ENCODE measurements around the gene PNN.

DNA sequence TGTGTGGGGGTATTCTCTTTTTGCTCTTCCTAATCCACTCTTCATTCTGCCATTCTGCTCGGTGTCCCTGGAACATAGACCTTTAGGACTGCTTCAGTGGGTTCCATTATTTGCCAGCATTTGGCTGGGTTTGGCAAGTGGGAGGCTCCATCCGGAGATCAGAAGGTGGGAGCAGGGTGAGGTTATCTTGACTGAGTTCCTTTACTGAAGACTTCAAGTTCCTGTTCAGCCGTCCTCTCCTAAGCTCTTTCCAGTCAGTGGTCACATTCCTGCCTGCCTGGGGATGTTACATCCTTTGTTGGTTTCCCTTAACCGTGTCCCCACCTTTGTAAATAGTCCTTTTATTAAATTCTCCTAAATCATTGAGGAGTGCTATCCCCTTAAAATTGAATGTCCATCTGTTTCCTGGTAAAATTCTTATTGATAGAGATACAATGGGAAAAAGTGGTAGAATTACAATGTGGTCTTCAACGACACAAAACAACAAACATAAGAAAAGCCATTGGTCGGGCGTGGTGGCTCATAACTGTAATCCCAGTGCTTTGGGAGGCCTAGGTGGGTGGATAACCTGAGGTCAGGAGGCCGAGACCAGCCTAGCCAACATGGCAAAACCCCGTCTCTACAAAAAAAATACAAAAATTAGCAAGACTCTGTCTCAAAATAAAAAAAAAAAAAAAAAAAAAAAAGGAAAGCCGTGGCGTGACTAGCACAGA lies 53.6 kb downstream of the PNN start:
- TF ChIP-seq RELA (IDR thresholded peaks at IDR 0.05; ENCODE audit: borderline replicate concordance, partially characterized antibody): no peak
- no peak for TF ChIP-seq CEBPB (IDR thresholded peaks at IDR 0.05; ENCODE audit: borderline replicate concordance in 1 of 2, low read depth in 2 of 2, low read length in 2 of 2)
- no peak for TF ChIP-seq CTCF (IDR thresholded peaks at IDR 0.05 in 2 of 3, conservative IDR thresholded peaks at IDR 0.05 in 1 of 3; ENCODE audit: control insufficient read depth in 2 of 3, extremely low read depth in 1 of 3, insufficient read depth in 1 of 3, low read depth in 3 of 3, low read length in 3 of 3)
- TF ChIP-seq, protein P1, sequence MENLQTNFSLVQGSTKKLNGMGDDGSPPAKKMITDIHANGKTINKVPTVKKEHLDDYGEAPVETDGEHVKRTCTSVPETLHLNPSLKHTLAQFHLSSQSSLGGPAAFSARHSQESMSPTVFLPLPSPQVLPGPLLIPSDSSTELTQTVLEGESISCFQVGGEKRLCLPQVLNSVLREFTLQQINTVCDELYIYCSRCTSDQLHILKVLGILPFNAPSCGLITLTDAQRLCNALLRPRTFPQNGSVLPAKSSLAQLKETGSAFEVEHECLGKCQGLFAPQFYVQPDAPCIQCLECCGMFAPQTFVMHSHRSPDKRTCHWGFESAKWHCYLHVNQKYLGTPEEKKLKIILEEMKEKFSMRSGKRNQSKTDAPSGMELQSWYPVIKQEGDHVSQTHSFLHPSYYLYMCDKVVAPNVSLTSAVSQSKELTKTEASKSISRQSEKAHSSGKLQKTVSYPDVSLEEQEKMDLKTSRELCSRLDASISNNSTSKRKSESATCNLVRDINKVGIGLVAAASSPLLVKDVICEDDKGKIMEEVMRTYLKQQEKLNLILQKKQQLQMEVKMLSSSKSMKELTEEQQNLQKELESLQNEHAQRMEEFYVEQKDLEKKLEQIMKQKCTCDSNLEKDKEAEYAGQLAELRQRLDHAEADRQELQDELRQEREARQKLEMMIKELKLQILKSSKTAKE (IDR thresholded peaks at IDR 0.05; ENCODE audit: low read depth, poor library complexity, severe bottlenecking): no peak
- TF ChIP-seq RAD21 (IDR thresholded peaks at IDR 0.05; ENCODE audit: insufficient read depth, low read depth, low read length): no peak
- no peak for TF ChIP-seq CREB1 (IDR thresholded peaks at IDR 0.05; ENCODE audit: low read depth)
- TF ChIP-seq EP300 (IDR thresholded peaks at IDR 0.05; ENCODE audit: borderline replicate concordance in 1 of 2, control insufficient read depth in 1 of 2, low read depth in 2 of 2, low read length in 2 of 2): no peak
- TF ChIP-seq USF1 (IDR thresholded peaks at IDR 0.05; ENCODE audit: borderline replicate concordance, extremely low read length, insufficient read depth, low read depth, low read length): no peak
- TF ChIP-seq SIN3A (IDR thresholded peaks at IDR 0.05; ENCODE audit: low read depth, low read length): no peak
- no peak for TF ChIP-seq ZNF24 (IDR thresholded peaks at IDR 0.05)

Data from GM12878 (cell line).